HG03103 (cell line): Measurements from ENCODE around the gene PSMA3.
"Not testable (repeated sequence)": the region's sequence is repeated elsewhere in the genome, so short reads cannot be mapped to it uniquely, and the experiment has no call there.

Experiments used
- ATAC-seq: cut with Tn5 transposase; IDR thresholded peaks from one replicate; pipeline ENCODE4 v1.9.1; 2021; ENCODE audit warnings: low read depth; ENCODE audit not compliant: unreplicated experiment

PSMA3 gene

DNA sequence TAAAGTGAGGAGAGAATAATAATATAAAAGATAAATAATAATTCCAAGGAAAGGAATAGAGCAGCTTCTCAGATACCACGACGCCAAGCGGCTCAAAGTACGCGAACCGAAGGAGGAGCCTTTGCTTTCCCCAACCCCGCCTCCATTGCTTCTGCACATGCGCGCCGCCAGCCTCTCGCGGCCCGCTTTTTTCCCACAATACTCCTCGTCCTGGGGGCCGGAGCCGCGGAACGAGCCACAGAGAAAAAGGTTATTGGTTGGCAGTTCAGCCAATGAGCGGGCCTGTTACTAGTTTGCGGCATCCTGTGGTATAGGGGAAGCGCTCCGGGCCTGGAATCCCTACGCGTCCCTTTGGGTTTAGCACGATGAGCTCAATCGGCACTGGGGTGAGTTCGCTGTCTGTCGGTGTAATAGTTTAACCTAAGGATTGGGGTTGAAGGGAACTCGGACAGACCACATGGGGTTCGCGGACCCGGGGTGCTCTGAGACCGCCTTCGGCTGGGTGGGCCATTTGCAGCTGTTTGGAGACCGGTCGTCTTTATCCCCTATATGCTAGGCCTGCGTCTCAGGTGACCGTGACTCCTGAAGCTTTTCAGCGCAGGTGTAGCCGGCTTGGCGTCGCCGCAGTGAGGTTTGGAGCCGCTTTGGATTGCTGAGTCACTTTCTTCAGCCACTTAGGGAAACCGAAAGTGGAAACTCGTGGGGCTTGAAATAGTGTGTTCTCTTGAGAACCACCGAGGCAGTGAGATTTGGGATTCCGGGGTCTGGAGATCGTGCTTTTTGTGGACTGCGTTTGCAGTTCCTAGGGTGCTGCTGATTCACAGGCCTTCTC, at the start of gene PSMA3:
PSMA3 (plus strand) TSS at position 288 of the 832 bp plus-strand sequence; CDS start at position 366, 78 bp downstream.
- ATAC-seq = peak; percentile 82

GRCh38 chr14:58196198-58196597, 48.4 kb upstream of the PSMA3 start:
- ATAC-seq = no peak

- ATAC-seq = no peak
Measured at GRCh38 chr14:58198086-58198485, 46.6 kb upstream of the PSMA3 start.

GRCh38 chr14:58199726-58200479, 44.7 kb upstream of the PSMA3 start, which contains the start of gene ACTR10:
ACTR10 (plus strand) TSS chr14:58200149; CDS start chr14:58200218, 69 bp downstream.
- peak; percentile 92 for ATAC-seq

GRCh38 chr14:58200480-58200841, 44.2 kb upstream of the PSMA3 start:
- peak; percentile 7 for ATAC-seq

DNA sequence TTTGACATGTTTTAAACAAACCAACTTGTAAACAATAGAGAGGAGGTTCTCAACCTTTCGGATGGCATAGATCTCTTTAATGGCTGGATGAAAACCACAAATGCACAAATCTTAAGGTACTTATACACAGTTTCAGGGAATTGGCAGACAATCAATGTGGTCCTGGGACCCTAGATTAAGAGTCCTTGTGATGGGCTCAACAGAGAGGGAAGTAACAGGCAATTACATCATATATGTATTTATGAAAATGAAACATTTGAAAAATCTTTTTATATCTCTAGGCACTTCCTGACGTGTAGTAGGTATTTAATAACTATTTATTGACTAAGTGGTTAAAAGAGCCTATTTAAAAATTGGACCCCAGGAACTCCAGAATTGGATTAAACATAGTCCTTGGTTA, 43.8 kb upstream of the PSMA3 start:
- no peak for ATAC-seq

- ATAC-seq = no peak
Measured at GRCh38 chr14:58213176-58213575, 31.5 kb upstream of the PSMA3 start.

DNA sequence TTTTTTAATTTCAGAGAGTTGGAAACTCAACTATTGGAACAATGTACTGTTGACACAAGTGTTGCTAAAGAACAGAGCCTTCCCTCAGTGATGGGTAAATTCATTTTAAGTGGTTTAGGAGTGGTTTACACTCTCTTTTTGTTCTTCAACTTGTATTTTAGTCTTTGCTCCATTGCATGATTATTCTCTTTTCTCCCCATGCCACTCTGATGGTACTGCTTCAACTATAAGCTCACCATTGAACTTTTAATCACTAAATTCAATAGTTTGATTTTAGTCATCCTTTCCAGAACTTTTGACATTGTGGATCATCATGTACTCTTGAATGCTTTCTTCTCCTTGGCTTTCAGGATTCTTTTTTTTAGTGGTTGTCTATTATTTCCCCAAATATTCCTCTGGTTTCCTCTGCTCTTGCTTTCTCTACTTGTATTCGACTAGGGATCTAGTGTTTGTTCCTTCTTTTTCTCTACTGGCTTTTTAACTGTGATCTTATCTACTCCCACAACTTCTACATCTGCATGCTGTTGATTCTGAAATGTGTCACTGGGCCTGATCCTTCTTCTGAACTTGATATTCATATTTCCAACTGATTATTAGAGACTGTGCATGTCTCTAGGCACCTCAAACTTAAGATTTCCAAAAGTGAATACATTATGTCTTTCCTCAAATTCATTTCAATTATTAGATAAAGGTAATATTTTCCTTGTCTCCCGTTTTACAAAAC, 29.3 kb upstream of the PSMA3 start:
- ATAC-seq = no peak

DNA sequence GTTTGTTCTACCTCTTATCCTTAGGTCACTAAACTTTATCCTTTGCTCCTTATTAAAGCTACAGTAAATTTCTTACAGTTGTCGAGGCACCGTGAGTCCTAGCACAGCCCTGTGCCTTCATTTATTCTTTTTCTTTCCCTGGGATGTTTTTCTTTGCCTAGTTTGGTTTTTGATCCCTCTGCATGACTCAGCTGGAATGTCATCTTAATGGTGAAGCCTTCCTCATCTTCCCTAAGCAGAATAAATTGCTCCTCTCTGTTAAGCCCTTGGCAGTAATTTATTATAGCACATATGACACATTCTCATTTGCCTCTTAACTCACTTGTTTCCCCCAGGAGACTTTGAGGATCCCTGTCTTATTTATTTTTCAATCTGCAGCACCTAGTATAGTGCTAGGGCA, 28.1 kb upstream of the PSMA3 start:
- no peak for ATAC-seq

- ATAC-seq = no peak
Measured at GRCh38 chr14:58227096-58227819, 17.4 kb upstream of the PSMA3 start.

DNA sequence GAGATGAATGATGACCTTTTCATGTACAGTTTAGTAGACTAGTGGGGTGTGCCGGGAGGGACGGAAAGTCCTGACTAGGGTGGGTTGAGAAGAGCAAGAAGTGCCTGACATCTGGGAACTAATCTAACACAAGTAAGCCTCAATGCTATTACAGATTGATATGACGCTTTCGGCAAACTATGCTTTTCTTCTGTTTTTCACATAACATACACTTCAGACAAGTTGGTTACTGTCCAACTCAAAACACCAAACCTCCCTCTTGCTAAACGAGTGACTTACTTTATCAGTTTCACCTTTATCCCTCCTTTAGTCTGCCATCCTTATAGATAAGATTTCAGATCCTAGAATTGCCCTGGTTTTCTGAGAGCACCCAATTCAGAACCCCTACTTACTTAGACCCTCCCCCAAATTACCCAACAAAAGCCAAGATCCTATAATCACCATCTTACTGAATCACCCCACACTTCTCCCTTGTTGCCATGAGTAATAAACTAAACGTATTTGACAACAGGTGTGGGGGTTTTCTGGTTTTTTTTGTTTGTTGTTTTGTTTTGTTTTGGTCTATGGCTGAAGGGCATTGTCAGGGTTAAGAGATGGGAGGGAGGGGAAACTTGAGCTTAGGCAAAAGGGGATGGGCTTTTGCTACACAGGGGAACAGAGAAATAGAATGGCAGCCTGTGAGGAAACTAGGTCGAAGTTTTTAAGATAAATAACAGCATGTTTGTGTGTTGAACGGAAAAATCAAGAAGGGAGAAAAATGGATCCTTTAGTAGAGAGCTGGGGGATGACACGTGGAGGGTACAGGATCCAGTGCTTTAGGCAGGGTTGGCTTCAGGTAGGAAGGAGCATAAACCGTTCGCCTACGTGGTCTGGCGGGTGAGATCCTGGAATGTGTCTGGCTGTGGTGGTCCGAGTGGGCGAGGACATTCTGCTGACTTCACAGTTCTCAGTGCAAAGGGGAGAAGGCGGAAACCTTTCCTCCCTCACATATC, 6.1 kb upstream of the PSMA3 start:
- no peak for ATAC-seq

DNA sequence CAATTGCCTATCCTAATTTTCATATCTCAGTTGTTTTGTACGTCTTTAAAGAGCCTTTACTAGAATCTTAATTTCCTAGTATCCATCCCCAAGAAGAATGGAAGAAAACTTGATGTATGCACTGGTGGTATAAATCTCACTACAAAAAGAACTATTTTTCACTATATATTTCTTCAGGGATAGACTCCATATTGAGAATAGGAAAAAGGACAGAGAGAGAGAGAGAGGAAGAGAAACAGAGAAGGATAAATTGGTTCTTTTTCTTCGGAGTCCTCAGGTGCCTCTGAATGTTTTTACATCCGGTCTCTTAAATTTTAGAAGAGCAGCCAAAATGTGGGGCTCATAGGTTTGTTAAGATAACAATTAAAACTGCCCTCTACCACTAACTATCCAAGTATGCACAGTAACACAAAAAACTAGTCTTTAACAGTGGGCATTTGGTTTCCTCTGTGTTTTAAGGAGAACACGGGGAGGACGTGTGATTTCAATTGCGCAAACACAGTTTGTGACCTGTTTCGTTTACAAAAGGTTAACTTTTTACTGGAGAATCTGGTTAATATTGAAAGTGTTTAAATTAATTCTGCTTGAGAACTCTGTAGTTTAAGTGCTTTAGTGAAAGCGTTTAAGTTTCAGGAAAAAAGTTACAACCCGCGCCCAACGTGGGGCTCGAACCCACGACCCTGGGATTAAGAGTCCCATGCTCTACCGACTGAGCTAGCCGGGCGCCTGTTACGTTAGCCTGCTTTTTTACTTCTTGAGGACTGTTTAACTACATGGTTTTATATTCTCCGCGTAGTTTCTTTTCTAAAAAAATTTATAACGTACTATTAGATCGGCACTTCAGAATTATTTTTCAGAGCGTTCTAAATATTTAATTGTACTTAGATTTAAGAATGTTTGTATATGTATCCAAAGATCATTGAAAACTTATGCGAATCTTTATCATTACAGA, 5.1 kb upstream of the PSMA3 start:
- no peak for ATAC-seq

DNA sequence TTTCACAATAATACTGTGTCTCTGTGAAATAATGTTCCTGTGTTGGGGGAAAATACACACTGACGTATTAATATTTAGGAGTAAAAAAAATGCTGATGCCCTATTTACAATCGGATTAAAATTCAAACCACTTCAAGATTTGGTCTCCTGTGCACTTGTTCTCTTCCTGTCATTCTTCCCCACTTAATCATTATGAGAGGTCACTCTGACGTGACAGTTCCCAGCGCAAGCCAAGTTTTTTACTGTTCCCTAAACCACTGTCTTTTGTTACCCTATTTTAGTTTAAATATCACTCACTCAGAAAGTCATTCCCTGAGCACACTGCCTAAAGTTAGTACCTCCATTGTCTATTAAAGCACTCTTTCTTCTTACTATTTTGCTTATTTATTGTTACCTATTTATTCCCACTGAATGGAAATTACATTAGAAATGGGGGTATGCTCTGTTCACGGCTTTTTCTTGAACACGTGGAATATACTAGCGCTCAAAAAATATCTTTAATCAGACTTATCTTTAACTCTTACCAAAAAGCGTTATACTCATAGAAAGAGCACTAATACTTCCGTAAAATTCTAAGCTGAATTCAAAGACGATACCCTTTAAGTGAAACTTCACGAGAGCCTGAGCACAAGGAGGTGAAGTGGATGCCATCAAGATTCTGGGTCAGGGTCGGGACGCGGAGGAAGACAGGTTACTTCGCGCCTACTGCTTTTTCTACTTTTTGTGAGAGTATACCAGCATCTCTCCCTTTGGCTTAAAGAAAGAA, 670 bp upstream of the PSMA3 start:
- ATAC-seq = peak; percentile 33

DNA sequence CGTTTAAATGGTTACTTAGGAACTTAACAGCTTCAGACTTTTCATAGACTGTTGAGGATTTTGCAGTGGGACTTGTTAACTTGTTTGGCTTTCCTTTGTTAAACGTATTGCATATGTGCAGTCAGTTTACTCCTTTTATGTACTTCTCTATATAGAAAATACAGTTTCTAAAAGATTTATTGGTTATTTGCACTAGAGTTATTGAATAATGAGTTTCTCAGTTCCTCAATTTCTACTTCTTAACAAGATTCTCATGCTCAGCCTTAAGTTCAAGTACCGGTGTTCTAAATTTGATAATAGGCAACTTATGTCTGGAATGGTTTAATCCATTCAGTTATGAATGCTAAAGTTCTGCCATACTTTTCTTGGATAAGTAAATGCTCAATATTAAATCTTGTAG, 919 bp downstream of the PSMA3 start:
- ATAC-seq = no peak

- no peak for ATAC-seq
Measured at GRCh38 chr14:58249611-58250010, 5.0 kb downstream of the PSMA3 start.

- ATAC-seq = no peak
Measured at GRCh38 chr14:58258156-58258555, 13.5 kb downstream of the PSMA3 start.

- not testable (repeated sequence) for ATAC-seq
Measured at GRCh38 chr14:58262005-58262404, 17.4 kb downstream of the PSMA3 start.
